Measurements from ENCODE around the gene OXGR1.

DNA sequence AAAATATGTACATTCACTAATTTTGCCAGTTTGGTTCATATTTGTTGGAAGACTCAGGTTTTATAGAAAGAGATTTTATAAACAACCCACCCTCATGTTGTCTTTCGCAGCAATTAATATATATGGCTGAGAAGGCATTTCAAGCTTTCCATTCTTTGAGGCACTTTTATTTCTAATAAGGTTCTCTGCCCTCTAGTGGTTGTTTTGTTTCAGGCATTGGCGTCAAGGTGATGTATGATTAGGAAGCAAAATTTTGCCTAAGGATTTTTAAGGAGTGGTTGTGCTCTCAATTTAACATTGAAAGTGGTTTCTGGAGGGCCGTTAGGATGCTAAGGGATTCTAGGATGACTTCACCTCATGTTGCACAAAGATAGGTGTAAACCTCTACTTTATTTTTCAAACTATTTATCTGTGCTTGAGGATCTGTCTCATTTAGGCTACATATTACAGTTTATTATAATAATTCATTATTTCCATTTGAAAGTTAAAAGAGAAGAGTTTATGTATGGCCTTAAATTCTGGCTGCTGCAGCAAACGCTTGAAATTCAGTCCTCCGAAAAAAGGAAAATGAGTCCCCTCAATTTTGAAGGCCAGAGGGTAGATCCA lies 35.9 kb downstream of the OXGR1 start:
- TF ChIP-seq, protein P1, sequence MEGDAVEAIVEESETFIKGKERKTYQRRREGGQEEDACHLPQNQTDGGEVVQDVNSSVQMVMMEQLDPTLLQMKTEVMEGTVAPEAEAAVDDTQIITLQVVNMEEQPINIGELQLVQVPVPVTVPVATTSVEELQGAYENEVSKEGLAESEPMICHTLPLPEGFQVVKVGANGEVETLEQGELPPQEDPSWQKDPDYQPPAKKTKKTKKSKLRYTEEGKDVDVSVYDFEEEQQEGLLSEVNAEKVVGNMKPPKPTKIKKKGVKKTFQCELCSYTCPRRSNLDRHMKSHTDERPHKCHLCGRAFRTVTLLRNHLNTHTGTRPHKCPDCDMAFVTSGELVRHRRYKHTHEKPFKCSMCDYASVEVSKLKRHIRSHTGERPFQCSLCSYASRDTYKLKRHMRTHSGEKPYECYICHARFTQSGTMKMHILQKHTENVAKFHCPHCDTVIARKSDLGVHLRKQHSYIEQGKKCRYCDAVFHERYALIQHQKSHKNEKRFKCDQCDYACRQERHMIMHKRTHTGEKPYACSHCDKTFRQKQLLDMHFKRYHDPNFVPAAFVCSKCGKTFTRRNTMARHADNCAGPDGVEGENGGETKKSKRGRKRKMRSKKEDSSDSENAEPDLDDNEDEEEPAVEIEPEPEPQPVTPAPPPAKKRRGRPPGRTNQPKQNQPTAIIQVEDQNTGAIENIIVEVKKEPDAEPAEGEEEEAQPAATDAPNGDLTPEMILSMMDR (IDR thresholded peaks at IDR 0.05): peak; percentile 26 to 77 (median 57)
- TF ChIP-seq POLR2A (IDR thresholded peaks at IDR 0.05): no peak

Data from esophagus squamous epithelium (tissue), 4 donors.